GM19324 (cell line): ENCODE results near the gene CCDC158.
"Not testable (repeated sequence)": the region's sequence is repeated elsewhere in the genome, so short reads cannot be mapped to it uniquely, and the experiment has no call there.

Experiments
- ATAC-seq: cut with Tn5 transposase; IDR thresholded peaks from one replicate; pipeline ENCODE4 v1.9.1; 2021; ENCODE audit warnings: mild to moderate bottlenecking, moderate library complexity; ENCODE audit not compliant: unreplicated experiment, low FRiP score

Gene CCDC158

DNA sequence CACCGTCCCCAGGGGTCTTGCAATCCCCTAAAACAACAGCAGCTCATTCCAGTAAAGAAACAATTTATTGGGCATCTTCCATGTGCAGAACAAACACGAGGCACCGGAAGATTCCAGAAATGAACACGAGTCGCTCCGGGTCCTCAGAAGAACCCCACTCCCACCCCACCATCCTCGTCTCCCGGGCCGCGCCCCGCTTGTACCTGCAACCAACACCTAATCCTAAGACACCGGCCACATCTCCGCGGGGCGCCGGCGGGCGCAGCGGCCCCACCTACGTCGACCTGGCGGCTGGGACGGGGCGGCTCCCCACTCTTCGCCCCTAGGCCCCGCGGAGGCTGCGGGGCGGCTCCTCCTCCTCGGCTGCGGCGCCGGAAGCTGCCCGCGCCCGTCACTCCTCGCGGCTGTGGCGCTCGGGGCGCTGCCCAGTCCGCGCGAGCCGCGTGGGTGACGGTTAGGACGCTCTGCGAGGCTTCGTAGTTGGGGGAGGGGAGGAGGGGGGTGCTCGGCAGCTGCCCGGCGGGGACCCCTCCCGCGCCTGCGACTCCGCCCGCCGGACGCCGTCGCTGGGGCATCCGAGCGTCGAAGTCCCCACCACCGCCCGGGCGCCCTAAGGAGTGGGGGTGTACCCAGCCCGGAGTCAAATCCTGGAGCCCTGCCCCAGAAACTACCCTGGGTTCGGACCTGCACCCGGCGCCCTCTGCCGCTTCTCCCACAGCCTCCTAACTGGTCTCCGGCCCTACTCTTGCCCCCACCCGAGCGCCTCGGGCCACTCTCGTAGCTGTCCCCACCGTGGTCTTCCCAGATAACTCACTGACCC, at the start of gene CCDC158:
TSS of gene CCDC158 (minus strand) at position 380 of the 820 bp plus-strand sequence. CDS start 17,934 bp downstream, outside the sequence.
- no peak for ATAC-seq

DNA sequence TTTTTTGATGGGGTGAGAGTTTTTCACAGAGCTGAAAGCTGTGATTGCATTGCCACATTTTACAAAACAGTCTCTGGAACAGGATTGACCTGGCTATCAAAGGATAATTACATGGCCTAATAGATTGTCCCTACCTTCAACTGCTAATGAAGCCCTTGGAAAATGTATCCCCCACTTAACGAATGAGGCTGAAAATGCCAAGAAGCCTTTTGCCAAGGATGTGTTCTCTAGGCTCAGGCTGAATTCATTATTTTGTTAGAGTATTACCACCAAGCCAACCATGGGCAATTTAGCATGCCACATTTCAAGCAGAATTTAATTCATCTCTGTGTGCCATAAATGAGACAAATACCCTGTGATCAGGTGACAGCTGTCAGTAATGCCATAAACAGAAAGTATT, 49.6 kb upstream of the CCDC158 start:
- no peak for ATAC-seq

DNA sequence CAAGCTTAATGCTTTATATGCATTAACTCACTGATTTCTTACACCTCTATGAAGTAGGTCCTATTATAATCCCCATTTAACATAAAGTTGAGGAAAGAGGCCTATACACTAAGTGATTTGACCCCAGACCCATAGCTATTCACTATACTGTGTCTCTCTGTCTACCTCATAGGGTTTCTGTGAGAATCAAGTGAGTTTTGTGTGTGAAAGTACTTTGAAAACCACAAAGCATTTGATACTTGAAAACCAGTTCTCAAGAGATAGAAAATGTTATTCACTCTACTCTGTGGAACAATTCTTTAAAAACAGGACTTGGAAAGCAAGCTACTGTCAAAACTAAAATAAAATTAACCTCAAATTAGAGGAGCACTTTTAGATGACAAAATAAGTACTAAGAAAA, 49.1 kb upstream of the CCDC158 start:
- ATAC-seq: no peak

DNA sequence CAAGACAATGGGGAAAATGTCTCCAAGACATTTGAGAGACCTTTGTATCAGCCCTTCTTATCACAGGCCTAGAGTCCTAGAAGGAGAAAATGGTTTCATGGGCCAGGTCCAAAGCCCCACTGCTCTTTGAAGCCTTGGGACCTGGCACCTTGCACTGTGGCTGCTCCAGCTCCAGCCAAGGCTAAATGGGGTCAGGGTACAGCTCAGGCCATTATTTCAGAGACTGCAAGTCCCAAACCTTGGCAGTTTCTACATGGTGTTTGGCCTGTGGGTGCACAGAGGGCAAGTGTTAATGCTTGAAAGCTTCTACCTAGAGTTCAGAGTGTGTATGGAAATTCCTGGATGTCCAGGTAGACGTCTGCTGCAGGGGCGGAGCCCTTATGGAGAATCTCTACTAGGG, 42.6 kb upstream of the CCDC158 start:
- ATAC-seq: no peak

DNA sequence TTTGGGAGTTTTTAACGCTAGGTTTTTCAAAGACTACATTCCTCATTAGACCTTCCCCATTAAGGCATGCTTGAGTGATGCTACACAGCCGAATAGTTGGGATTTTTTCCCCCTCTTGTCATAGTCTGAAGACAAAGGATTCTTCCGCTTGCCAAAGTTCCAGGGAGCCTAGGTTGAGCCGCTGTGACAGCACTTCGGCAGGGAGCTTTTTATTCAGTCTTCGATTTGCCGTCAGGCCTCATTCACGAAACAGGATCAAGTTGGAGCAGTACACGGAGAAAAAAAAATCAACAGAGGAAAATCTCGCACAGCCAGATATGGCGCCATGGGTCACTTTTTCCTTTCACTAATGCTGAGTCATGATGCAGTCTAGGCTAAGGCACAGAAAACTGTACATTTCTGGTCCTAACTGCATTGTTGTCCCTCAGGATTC, 38.4 kb upstream of the CCDC158 start:
- ATAC-seq: no peak

DNA sequence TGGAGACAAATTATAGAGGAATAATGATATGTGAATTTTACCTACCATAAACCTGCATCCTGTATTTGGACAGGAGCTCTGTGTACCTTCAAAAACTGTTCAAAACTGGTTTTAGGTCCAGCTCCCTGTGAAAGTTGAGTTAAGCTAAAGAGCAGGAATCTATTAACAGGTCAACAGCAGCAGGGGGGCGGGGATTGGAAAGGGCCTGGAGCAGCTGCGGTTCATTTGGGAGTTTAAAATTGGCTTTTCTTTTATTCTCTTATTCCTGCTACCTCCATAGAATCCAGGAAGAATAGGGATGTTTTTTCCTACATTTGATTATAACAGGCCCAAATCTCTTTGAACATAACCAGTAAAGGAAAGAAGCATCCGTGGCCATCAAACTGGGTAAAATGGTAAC, 37.9 kb upstream of the CCDC158 start:
- ATAC-seq: no peak

DNA sequence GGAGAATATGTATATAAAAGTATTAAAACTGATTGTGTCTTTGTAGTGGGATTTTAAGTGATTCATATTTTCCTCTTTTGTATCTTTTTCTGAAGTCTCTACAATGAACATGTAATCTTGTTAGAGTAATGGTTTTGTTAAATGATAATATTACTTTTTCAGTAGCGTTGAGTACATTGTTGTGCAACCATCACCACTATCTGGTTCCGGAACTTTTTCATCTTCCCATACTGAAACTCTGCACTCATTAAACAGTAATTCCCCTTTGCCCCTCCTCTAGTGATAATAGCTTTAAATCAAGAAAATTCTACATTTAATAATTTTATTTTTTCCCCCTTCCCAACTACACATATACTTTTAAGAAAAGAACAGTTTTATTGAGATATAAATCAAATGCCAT, 37.4 kb upstream of the CCDC158 start:
- ATAC-seq: no peak

DNA sequence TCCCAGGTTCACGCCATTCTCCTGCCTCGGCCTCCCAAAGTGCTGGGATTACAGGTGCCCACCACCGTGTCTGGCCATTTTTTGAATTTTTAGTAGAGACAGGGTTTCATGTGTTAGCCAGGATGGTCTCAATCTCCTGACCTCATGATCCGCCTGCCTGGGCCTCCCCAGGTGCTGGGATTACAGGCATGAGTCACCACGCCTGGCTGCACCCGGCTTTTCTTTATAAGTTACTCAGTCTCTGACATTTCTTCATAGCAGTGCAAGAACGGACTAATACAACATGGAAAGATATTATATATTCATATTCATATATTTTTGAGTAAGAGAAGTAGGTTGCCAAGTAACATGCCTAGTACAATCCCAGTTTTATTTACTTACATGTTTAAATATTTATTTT, 36.9 kb upstream of the CCDC158 start:
- ATAC-seq: no peak

DNA sequence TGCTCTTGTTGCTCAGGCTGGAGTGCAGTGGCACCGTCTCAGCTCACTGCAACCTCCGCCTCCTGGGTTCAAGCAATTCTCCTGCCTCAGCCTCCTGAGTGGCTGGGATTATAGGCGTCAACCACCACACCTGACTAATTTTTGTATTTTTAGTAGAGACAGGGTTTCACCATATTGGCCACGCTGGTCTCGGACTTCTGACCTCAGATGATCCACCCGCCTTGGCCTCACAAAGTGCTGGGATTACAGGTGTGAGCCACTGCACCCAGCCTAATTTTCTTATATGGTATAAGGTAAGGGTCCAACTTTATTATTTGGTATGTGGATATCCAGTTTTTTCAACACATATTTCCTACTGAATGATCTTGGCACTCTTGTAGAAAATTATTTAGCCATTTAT, 33.1 kb upstream of the CCDC158 start:
- not testable (repeated sequence) for ATAC-seq

DNA sequence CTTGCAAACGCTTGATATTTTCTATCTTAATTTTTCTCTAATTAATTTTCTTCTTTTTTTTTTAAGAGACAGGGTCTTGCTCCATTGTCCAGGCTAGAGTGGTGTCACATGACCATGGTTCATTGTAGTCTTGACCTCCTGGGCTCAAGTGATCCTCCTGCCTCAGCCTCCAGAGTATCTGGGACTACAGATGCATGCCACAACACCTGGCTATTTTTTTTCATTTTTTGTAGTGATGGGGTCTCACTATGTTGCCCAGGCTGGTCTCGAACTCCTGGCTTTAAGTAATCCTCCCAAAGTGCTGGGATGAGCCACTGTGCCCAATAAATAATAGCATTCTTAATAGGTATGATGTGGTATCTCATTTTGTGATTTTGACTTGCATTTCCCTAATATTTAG, 32.3 kb upstream of the CCDC158 start:
- ATAC-seq: no peak

DNA sequence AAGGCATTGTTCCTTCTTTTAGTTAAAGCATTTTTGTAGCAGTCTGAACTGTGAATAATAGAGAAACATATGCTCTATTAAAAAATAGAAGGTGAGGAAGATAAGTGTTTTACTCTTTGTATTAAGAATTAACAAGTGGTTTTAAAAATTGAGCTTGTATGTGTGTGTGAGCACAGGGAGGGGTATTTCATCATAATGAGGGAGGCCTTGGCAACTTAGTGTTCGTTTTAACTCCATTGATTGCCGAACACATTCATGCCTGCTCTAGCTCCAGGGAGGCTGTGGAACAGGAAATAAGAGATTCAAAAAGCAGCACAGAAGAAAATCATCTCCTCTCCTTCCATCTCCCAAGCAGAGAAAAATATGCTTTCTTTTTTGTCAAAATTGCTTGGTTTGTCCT, 28.9 kb upstream of the CCDC158 start:
- no peak for ATAC-seq

DNA sequence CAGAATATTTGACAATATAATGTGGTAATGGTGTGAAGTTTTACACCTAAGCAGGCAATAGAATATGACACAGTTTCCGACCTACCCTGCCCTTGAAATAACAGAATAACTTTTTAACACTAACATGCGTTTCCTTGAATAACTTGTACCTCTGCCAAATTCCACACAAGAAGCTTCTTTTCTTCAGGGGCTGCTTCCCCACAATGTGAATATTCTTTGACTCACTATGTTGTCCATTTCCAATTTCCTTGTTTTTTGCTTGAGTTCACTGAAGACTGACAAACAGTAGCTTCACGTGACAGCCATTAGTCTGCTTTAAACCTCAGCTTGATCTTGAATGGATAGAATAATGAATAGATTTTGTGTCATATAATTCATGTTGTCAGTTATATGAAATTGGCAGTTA, 28.4 kb upstream of the CCDC158 start:
- no peak for ATAC-seq

DNA sequence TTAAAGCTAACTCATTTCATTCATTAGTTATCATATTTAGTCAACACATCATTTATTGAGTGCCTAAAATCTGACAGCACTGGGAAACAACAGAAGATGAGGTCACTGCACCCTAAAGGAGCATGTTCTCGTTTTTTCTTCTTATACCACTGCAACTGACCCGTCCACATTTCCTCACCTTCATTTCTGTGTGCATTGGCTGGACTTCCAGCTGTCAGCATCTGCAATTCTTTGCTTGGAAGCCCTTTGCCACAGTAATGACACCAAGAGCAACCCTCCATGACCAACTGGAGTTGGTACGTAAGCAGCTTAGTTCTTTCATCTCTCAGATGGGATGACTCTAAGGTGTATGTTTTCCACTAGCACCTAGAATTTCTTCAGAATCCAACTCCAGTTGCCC, 27.3 kb upstream of the CCDC158 start:
- no peak for ATAC-seq

DNA sequence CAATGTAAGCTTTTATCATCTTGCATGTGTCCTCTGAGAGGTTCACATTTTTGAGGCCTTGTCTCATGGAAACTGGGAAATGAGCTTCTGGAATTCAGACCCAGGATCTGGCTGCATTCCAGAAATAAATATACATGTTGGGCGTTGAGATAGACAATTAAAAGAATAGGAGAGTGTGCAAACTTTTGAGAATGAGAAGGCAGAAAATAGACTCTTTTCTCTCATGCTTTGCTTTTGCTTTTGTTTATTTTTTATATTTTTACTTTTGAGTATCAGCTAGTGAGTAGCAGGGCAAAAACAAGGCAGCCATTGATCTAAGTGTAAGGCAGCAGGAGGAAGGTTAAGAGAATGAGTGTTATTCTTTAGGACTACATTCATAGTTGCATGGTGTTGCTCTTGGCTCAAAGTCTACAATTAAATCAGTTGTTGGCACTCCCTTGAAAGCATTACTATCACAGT, 26.5 kb upstream of the CCDC158 start:
- no peak for ATAC-seq

DNA sequence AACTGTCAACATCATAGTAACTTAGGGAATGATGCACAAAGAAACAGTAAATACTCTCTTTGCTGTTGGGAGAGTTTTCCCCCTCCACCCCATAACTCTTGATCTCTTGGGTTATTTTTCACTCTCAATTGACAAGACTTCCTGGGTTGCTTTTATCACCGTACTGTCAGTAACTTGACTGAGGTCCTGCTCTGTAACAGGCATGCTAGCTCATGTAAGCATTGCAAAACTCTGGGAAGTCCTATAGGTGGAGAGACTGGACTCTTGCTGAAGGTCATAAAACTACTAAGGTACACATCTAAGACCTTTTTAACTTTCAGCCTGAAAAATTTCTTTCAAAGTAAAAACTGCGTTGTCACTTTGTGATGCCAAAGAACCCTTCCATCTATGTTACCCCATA, 25.0 kb upstream of the CCDC158 start:
- ATAC-seq: no peak

DNA sequence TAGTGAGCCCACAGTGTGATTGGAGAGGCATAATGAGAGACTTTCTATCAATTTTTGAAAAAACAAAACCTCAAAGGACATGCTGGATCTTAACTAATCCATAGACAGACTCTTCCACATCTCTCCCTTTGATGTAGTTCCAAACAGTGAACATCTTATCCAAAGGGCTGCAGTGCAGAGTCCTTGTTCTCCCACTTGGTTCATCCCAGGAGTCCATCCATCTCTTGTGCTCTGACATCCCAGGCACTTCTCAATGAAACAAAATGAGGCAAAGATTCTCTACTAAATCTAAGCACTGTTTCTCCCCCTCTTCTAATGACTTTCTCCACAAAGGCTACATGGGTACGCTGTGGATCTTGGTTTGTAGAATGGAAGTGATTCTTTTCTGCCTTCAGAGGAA, 22.4 kb upstream of the CCDC158 start:
- ATAC-seq: no peak

DNA sequence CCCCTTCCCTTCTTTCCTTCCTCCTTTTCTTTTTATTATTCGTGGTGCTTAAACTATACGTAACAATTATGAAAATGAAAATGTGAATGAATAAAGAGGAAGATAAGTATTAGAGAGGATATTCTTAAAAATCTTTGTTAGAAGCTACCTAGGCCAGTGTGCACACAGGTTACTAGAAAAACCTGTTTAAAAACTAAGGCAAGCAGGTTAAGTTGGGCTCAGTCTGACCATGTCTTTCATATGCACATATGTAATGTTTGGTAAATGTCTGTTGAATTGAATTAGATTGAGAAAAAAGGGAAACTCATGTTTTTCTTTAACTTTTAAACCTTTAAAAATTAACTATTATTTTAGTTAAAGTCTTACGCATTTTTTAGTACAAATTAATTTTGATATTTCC, 21.9 kb upstream of the CCDC158 start:
- no peak for ATAC-seq

DNA sequence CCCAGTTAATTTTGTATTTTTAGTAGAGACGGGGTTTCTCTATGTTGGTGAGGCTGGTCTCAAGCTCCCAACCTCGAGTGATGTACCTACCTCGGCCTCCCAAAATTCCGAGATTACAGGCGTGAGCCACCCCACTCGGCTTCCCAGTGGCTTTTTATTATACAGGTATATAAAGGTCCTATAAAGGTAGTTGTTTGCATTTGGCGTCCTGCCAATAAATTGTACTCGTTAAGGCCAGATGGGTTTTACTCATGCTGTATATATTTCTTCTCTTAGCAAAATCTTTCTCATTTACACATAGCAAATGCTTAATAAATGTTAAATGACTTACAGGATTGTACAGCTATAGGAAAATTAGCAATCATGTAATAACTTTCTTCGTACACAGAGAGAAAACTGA, 20.9 kb upstream of the CCDC158 start:
- no peak for ATAC-seq

DNA sequence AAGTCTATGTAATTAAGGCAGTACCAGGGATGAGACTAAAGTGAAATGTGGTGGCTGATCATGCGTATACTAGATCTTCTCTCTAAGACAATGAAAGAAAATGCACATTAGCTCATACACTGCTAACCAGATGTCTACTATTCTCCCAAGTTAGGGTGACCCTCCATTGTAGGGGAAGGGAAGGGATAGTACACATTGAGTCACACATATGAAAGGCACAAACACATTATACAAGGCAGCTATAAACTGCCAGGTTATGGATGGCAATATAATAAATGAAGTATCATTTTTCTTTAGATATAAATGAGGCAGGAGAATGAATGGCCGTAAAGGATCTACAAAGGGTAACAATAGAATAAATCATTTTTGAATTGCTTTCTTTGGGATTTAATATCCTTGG, 18.6 kb upstream of the CCDC158 start:
- ATAC-seq: no peak

DNA sequence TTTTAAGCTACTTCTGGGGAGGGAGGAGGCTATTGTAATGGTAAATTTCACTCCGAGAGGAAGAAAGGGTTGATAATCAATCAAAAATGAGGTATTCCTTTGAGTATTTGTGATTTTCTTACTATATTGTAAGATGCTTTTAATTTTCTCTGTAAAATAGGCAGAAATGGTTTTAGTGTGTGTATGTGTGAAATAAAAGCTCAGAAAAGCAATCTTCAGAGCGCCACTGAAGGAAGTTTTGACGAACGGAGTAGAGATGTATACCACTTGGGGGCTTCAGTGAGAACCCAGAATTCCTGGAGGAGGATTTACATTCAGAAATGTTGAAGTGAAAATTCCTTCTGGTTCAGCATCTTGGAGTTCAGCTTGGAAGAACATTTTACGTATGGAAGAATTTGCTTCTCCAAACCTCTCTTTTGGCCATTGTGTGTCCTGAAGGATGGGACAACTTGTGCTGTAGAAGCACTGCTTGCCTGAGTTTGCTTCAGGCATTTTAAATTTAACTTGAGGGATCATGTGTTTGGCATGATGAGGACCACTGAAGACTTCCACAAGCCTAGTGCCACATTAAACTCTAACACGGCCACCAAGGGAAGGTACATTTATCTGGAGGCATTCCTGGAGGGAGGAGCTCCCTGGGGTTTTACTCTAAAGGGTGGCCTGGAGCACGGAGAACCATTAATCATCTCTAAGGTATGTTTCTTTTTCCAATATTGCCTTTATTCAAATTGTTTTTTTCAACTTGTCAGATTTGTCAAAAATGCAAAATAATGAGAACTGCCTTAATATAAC, 14.8 kb upstream of the CCDC158 start:
- ATAC-seq: no peak

DNA sequence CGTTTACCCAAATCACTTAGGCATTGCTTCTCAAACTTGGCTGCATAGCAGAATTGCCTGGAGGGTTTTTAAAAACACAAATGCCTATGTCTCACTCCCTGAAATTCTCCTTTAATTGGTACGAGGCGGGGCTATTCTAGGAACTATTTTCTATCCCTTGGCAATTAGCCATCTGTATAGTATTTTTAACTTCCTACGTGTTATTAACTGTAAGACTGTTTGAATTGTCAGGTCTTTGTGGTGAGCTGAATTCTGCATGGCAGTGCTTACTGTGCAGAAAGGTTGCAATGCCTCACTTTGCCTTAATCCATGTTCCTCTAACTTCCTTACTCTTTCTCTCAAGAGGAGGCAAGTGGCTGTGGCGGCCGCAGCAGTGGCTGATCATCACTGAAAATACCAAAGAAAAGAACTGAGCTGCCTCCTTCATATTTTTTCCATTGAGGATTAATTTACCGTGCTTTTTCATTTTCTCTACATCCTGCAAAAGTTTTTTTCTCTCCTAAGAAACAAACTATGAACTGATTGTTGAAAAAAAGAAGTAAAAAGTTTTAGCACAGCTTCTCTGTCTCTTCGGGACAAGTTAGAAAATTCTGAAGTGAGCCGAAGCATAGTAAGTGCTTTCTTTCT, 14.1 kb upstream of the CCDC158 start, which contains the start of gene SHROOM3:
TSS of gene SHROOM3 (plus strand) at position 329 of the 627 bp plus-strand sequence. CDS start 824 bp downstream, outside the sequence.
- ATAC-seq: no peak
